Fibroblast of skin of left quadriceps (primary cell): ENCODE data around the gene UROS.

ENCODE experiments used
- DNase-seq, 2 experiments: peaks; one replicate each; pipeline ENCODE4 v3.0.0-alpha.2; 2013; ENCODE audit warnings: low read depth in 2 of 2

Gene UROS

GRCh38 chr10:125762692-125763648, 60.1 kb downstream of the UROS start:
- no peak for DNase-seq

GRCh38 chr10:125761961-125762360, 61.1 kb downstream of the UROS start:
- DNase-seq: no peak

- DNase-seq: no peak
Measured at GRCh38 chr10:125757742-125758141, 65.3 kb downstream of the UROS start.

- DNase-seq: no peak
Measured at GRCh38 chr10:125756853-125757487, 66.1 kb downstream of the UROS start.

- DNase-seq: no peak
Measured at GRCh38 chr10:125756196-125756595, 66.9 kb downstream of the UROS start.

GRCh38 chr10:125747417-125747816, 75.6 kb downstream of the UROS start:
- no peak for DNase-seq

GRCh38 chr10:125744909-125745308, 78.1 kb downstream of the UROS start:
- no peak for DNase-seq

GRCh38 chr10:125742465-125742864, 80.6 kb downstream of the UROS start:
- no peak for DNase-seq

GRCh38 chr10:125739994-125740679, 82.9 kb downstream of the UROS start:
- DNase-seq: no peak
